DOHH2 (cell line): Measurements from ENCODE around the gene ZNRF2.

Experiments used
- H3F3A ChIP-seq: fragments of 200-600 bp; sonication (generic), shearing (Covaris generic); 2 replicates; pipeline ENCODE4 v1.6.0; 2016; ENCODE audit warnings: antibody characterized with exemption, mild to moderate bottlenecking; ENCODE audit not compliant: control insufficient read depth, insufficient read depth
- H3K27ac ChIP-seq: fragments of 200-600 bp; sonication (generic); 2 replicates; pipeline ENCODE4 v1.5.1; 2014; ENCODE audit warnings: low read depth, mild to moderate bottlenecking, low read length, moderate library complexity
- H3K27me3 ChIP-seq: fragments of 200-600 bp; sonication (generic); 2 replicates; pipeline ENCODE4 v1.6.1; 2014; ENCODE audit warnings: mild to moderate bottlenecking, low read length, mixed read lengths; ENCODE audit not compliant: control insufficient read depth
- H3K36me3 ChIP-seq: fragments of 200-600 bp; sonication (generic); 2 replicates; pipeline ENCODE4 v1.6.1; 2014; ENCODE audit warnings: mild to moderate bottlenecking, low read length, moderate library complexity, mixed read lengths; ENCODE audit not compliant: control insufficient read depth
- H3K4me1 ChIP-seq: fragments of 200-600 bp; sonication (generic); 2 replicates; pipeline ENCODE4 v1.6.1; 2014; ENCODE audit warnings: mild to moderate bottlenecking, low read length, mixed read lengths; ENCODE audit not compliant: control insufficient read depth
- H3K4me2 ChIP-seq: fragments of 200-600 bp; sonication (generic); 2 replicates; pipeline ENCODE4 v1.6.0; 2014; ENCODE audit warnings: mild to moderate bottlenecking, low read length, moderate library complexity
- H3K4me3 ChIP-seq: fragments of 200-600 bp; sonication (generic); 2 replicates; pipeline ENCODE4 v1.5.1; 2014; ENCODE audit warnings: mild to moderate bottlenecking, low read length, mixed read lengths
- H3K79me2 ChIP-seq: fragments of 200-600 bp; sonication (generic); 2 replicates; pipeline ENCODE4 v1.6.1; 2014; ENCODE audit warnings: mild to moderate bottlenecking, low read length, mixed read lengths; ENCODE audit not compliant: control insufficient read depth
- H3K9me2 ChIP-seq: fragments of 200-600 bp; sonication (generic); replicated peaks from 2 replicates; pipeline ENCODE4 v1.6.1; 2014; ENCODE audit warnings: mild to moderate bottlenecking, low read length, mixed read lengths; ENCODE audit not compliant: control insufficient read depth
- H3K9me3 ChIP-seq: fragments of 200-600 bp; sonication (generic); 2 replicates; pipeline ENCODE4 v1.6.1; 2014; ENCODE audit warnings: antibody characterized with exemption, low read length, mixed read lengths; ENCODE audit not compliant: control insufficient read depth, insufficient read depth
- H4K20me1 ChIP-seq: fragments of 200-600 bp; sonication (generic); 2 replicates; pipeline ENCODE4 v1.6.0; 2014; ENCODE audit warnings: low read depth, mild to moderate bottlenecking, antibody characterized with exemption, low read length, moderate library complexity; ENCODE audit not compliant: control insufficient read depth, insufficient read depth
- EZH2phosphoT487 ChIP-seq: fragments of 200-600 bp; sonication (generic); IDR thresholded peaks from 2 replicates; pipeline ENCODE4 v1.6.1; 2017; ENCODE audit warnings: borderline replicate concordance, mild to moderate bottlenecking, antibody characterized with exemption, low read length, moderate library complexity, mixed read lengths
- TF ChIP-seq, protein P1 (sequence below): fragments of 200-600 bp; sonication (generic); IDR thresholded peaks from one replicate; pipeline ENCODE4 v1.5.1; 2014; ENCODE audit warnings: antibody characterized with exemption, mild to moderate bottlenecking, low read depth, low read length; ENCODE audit not compliant: poor library complexity, severe bottlenecking

The ZNRF2 gene

DNA sequence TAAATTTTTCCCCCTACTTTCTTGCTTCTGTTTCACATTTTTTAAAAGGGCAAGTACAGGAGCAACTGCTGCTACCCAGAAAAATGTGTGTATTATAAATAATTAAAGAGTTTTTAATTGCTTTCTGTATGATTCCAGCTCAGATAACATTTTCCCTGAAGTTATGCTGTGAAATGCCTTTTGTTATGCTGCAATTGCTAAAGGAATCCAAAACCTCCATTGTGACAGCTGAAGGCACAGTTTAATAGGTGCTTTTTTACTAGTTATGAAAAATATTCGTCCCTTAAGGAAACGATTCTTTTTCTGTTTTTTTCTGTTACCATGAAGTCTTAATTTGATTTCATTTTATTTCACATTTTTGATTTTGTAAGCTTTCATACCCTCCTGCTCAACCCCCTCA lies 83.2 kb downstream of the ZNRF2 start:
- no peak overlapping the region for H3K4me2 ChIP-seq
- no peaks in the 10 kb centered on the region for H3K9me3 ChIP-seq
- H3K9me2 ChIP-seq: no peaks in the 10 kb centered on the region
- TF ChIP-seq, protein P1, sequence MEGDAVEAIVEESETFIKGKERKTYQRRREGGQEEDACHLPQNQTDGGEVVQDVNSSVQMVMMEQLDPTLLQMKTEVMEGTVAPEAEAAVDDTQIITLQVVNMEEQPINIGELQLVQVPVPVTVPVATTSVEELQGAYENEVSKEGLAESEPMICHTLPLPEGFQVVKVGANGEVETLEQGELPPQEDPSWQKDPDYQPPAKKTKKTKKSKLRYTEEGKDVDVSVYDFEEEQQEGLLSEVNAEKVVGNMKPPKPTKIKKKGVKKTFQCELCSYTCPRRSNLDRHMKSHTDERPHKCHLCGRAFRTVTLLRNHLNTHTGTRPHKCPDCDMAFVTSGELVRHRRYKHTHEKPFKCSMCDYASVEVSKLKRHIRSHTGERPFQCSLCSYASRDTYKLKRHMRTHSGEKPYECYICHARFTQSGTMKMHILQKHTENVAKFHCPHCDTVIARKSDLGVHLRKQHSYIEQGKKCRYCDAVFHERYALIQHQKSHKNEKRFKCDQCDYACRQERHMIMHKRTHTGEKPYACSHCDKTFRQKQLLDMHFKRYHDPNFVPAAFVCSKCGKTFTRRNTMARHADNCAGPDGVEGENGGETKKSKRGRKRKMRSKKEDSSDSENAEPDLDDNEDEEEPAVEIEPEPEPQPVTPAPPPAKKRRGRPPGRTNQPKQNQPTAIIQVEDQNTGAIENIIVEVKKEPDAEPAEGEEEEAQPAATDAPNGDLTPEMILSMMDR: no peak
- no peak overlapping the region for H3K4me3 ChIP-seq
- H3K36me3 ChIP-seq: peaks cover 19% of the 10 kb centered on the region
- H3F3A ChIP-seq: peaks cover 13% of the 10 kb centered on the region
- no peaks in the 10 kb centered on the region for H3K79me2 ChIP-seq
- H4K20me1 ChIP-seq: no peaks in the 10 kb centered on the region
- H3K4me1 ChIP-seq: peaks cover 28% of the 10 kb centered on the region
- no peak overlapping the region for H3K27ac ChIP-seq
- H3K27me3 ChIP-seq: no peaks in the 10 kb centered on the region

DNA sequence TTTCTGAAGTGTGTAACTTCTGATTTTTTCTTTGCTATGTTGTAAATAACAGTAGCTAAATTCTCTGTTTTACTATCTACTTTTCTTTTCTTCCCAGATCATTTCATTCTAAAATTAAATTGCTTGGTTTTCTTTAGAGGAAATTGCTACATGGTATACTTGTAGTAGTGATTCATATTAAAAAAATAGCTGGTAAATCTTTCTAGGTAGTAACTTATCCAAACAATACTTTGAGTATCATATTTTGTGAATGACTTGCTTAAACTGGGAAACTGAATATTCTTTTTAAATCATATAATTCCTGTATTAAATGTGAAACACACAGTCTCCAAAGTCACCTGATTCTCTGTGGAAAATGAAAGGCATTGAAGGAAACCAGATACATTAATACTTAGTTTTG lies 85.5 kb downstream of the ZNRF2 start:
- Histone ChIP-seq H3K4me1 (peaks cover 5% of the 10 kb centered on the region), H3K36me3 (peaks cover 19% of the 10 kb centered on the region), H4K20me1 (no peaks in the 10 kb centered on the region), H3K79me2 (no peaks in the 10 kb centered on the region), H3K27ac (no peak overlapping the region), H3K9me2 (no peaks in the 10 kb centered on the region), H3K27me3 (no peaks in the 10 kb centered on the region), H3K9me3 (no peaks in the 10 kb centered on the region), H3K4me2 (no peak overlapping the region), H3F3A (0 out of 2 replicates have a peak, but pooled peaks cover 3% of the 10 kb centered on the region), H3K4me3 (no peak overlapping the region)
- no peak for TF ChIP-seq EZH2phosphoT487
- TF ChIP-seq, protein P1: no peak

DNA sequence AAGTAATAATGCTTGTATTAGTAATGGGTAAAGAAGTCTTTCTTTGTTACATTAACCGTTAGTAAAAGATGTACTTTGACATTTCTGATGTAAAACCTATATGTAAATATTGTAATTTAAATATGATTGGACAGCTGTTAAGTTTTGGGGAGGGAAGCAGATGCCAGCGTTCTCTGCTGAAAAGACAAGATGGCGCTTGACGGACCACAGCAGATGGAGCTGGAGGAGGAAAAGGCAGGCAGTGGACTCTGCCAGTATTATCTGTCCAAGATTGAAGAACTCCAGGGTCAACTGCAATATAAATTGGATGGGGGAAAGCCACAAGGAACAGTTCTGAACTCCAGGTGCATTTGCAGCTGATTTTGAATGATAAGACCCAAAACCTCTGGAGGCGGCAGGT lies 86.9 kb downstream of the ZNRF2 start:
- Histone ChIP-seq H3K4me2 (no peak overlapping the region), H3K9me3 (no peaks in the 10 kb centered on the region), H3K27ac (no peak overlapping the region), H3K4me1 (no peaks in the 10 kb centered on the region), H3K79me2 (no peaks in the 10 kb centered on the region), H3K9me2 (no peaks in the 10 kb centered on the region), H4K20me1 (no peaks in the 10 kb centered on the region), H3K4me3 (no peak overlapping the region), H3F3A (0 out of 2 replicates have a peak, but pooled peaks cover 3% of the 10 kb centered on the region), H3K36me3 (peaks cover 14% of the 10 kb centered on the region), H3K27me3 (no peaks in the 10 kb centered on the region)
- TF ChIP-seq, protein P1: no peak
- no peak for TF ChIP-seq EZH2phosphoT487

DNA sequence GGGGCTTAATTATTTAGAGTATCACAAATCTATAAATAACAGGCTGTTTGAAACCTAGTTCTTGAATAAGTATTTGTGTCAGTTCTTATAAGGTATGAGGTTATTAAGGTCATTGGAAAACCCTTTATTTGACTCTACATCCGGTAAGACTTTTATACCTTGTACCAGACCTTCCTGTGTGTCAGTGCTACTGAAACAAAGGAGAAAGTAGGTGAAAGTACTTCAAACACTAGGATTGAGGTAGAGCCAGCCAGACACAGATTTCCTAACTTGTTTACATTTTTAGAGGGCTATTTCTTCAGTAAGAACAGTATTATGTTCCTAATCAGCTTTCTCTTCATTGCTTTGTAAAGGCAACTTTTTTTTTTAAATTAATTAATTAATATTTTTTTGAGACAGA lies 93.9 kb downstream of the ZNRF2 start:
- H3K9me2 ChIP-seq: no peaks in the 10 kb centered on the region
- H3K27ac ChIP-seq: no peak overlapping the region
- no peaks in the 10 kb centered on the region for H4K20me1 ChIP-seq

More for the DNA sequence above, 93.9 kb downstream of the ZNRF2 start:
- no peaks in the 10 kb centered on the region for H3K79me2 ChIP-seq
- TF ChIP-seq EZH2phosphoT487: no peak
- TF ChIP-seq, protein P1: no peak
- no peak overlapping the region for H3K4me3 ChIP-seq
- H3K27me3 ChIP-seq: no peaks in the 10 kb centered on the region
- H3F3A ChIP-seq: no peaks in the 10 kb centered on the region
- H3K9me3 ChIP-seq: no peaks in the 10 kb centered on the region
- H3K4me2 ChIP-seq: no peak overlapping the region
- no peaks in the 10 kb centered on the region for H3K36me3 ChIP-seq
- no peaks in the 10 kb centered on the region for H3K4me1 ChIP-seq
